CD4-positive, CD25-positive, alpha-beta regulatory T cell (primary cell): ENCODE measurements around the gene ZRSR2. TPM values are rescaled to one million over a fixed set of nuclear protein-coding genes. Genes with fewer than 3 reads are reported as not detected.

Experiments
- ATAC-seq, 2 donors: fragments of 150-1000 bp; cut with Tn5 transposase; one replicate each; pipeline ENCODE4 v1.10.0; 2021; ENCODE audit warnings: low read depth in 2 of 2, moderate number of reproducible peaks in 2 of 2, moderate library complexity in 1 of 2
- DNase-seq, 3 donors: peaks; one replicate each; pipeline versions ENCODE4 v3.0.0 to v3.0.0-alpha.2; 2012 to 2022; ENCODE audit warnings: mixed read lengths in 1 of 3
- H3K27ac ChIP-seq: one replicate; pipeline ENCODE4 v1.7.0; 2013; ENCODE audit warnings: mild to moderate bottlenecking, low read length; ENCODE audit not compliant: insufficient read depth, poor library complexity, severe bottlenecking
- H3K27me3 ChIP-seq: one replicate; pipeline ENCODE4 v1.7.0; 2013; ENCODE audit warnings: low read length; ENCODE audit not compliant: control insufficient read depth, insufficient read depth
- H3K36me3 ChIP-seq: one replicate; pipeline ENCODE4 v1.7.0; 2013; ENCODE audit warnings: mild to moderate bottlenecking, low read length, moderate library complexity; ENCODE audit not compliant: control insufficient read depth, insufficient read depth
- H3K4me1 ChIP-seq: 2 replicates; pipeline ENCODE4 v1.7.0; 2013; ENCODE audit warnings: mild to moderate bottlenecking, low read length; ENCODE audit not compliant: insufficient read depth, control insufficient read depth, poor library complexity, severe bottlenecking
- H3K4me3 ChIP-seq: one replicate; pipeline ENCODE4 v1.7.0; 2013; ENCODE audit warnings: low read depth, mild to moderate bottlenecking, low read length, moderate library complexity
- H3K9me3 ChIP-seq, 2 experiments: 1 replicate in 1 of 2; 2 replicates in 1 of 2; pipeline ENCODE4 v1.7.0; 2013; ENCODE audit warnings: low read length in 2 of 2, mild to moderate bottlenecking in 1 of 2, moderate library complexity in 1 of 2; ENCODE audit not compliant: control insufficient read depth in 2 of 2
- H3K27ac Mint-ChIP-seq, 3 donors: one replicate each; pipeline ENCODE4 v1.8.0; 2020 to 2022; ENCODE audit warnings: mild to moderate bottlenecking in 3 of 3, mixed read lengths in 3 of 3, moderate library complexity in 2 of 3
- H3K27me3 Mint-ChIP-seq: one replicate; pipeline ENCODE4 v1.8.0; 2022; ENCODE audit warnings: mild to moderate bottlenecking, mixed read lengths
- H3K36me3 Mint-ChIP-seq: one replicate; pipeline ENCODE4 v1.8.0; 2020; ENCODE audit warnings: mixed read lengths
- H3K4me1 Mint-ChIP-seq, 4 donors: one replicate each; pipeline ENCODE4 v1.8.0; 2020 to 2022; ENCODE audit warnings: mixed read lengths in 4 of 4, mild to moderate bottlenecking in 1 of 4
- H3K4me3 Mint-ChIP-seq, 4 donors: one replicate each; pipeline ENCODE4 v1.8.0; 2020 to 2022; ENCODE audit warnings: mild to moderate bottlenecking in 4 of 4, mixed read lengths in 4 of 4, moderate library complexity in 3 of 4
- H3K9me3 Mint-ChIP-seq, 7 donors: one replicate each; pipeline ENCODE4 v1.8.0; 2020 to 2022; ENCODE audit warnings: mixed read lengths in 7 of 7, mild to moderate bottlenecking in 3 of 7, moderate library complexity in 2 of 7
- polyA plus RNA-seq, 4 donors: library from polyadenylated mRNA; unstranded; fragments of 300-500 nt; fragmentation: Illumina TruSeq; gene quantifications; one replicate each; pipeline ENCODE4 v1.2.3, GENCODE V29; 2021
- total RNA-seq: library from RNA; stranded (reverse); gene quantifications from one replicate; pipeline ENCODE4 v1.2.3, GENCODE V29; 2022

Gene ZRSR2
- total and polyA plus RNA-seq, 5 donors from 2014 or later, result 16.6 to 47.5 (median 20.3) TPM

DNA sequence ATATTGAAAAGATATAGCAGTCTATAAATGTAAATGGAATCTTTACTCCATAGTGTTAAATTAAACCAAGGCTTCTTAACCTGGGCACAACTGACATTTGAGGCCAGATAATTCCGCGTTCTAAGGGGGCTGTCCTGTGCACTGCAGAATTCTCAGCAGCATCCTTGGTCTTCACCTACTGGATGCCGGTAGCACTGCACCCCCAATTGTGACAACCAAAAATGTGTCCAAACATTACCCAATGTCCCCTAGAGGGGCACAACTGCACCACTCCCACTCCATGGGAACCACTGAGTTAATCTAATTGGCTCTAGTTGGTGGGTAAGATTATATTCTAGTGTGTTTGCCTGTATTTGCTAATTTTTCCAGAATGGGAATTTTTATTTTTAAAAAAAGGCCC lies 47.7 kb downstream of the ZRSR2 start:
- Histone ChIP-seq H3K27me3 (no peaks in the 10 kb centered on the region), H3K36me3 (peaks cover 12% of the 10 kb centered on the region)
- no peak overlapping the region for H3K27ac Mint-ChIP-seq

DNA sequence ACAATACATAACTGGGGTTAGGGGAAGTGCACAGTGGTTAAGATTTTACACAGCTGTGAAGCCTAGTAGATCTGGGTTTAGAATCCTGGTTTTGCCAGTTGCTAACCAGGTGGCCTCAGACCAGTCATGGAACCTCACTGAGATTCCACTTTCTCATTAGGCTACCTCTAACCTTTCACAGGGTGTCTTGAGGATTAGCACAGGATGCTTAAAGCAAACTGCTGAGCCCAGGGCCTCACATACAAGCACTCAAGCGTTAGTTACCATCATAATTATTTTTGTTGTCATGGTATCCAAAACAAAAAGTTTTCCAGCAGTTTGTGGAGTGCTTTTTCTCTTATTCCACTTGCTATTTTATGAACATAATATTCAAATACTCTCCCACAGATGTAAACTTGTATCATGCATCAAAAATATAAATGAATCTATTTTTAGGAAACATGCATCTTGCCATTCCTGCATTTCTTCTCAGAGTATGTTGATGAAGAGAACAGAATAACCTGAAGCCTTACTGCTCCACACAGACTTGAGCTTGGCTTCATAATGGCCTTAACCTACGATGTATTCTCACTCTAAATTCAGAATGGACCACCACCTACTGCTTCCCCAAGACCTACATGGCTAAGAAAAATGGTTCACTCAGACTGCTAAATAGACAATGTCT lies 51.7 kb downstream of the ZRSR2 start:
- Histone ChIP-seq H3K9me3 (no peaks in the 10 kb centered on the region), H3K36me3 (peaks cover 24% of the 10 kb centered on the region), H3K27me3 (no peaks in the 10 kb centered on the region), H3K4me3 (no peak overlapping the region), H3K4me1 (no peaks in the 10 kb centered on the region), H3K27ac (no peak overlapping the region)
- Mint-ChIP-seq H3K4me1 (peaks cover 6 to 11% (median 9%) of the 10 kb centered on the region in 4 donors), H3K4me3 (no peak overlapping the region), H3K9me3 (no peaks in the 10 kb centered on the region), H3K27me3 (no peaks in the 10 kb centered on the region), H3K36me3 (peaks cover 36% of the 10 kb centered on the region), H3K27ac (no peak overlapping the region)
- DNase-seq (no peak), ATAC-seq (no peak)

More for the DNA sequence above, 47.7 kb downstream of the ZRSR2 start:
- ATAC-seq, result no peak
- Histone ChIP-seq H3K4me1 (no peaks in the 10 kb centered on the region), H3K9me3 (no peaks in the 10 kb centered on the region), H3K27ac (no peak overlapping the region), H3K4me3 (no peak overlapping the region)
- H3K27me3 Mint-ChIP-seq, result no peaks in the 10 kb centered on the region
- H3K4me3 Mint-ChIP-seq, result no peak overlapping the region
- H3K36me3 Mint-ChIP-seq, result peaks cover 28% of the 10 kb centered on the region
- no peaks in the 10 kb centered on the region for H3K9me3 Mint-ChIP-seq
- peaks cover 6 to 8% (median 7%) of the 10 kb centered on the region in 4 donors for H3K4me1 Mint-ChIP-seq
- DNase-seq, result peak in 2 of 3 donors; percentile 19 to 29

- H3K4me1 Mint-ChIP-seq, result peaks cover 9 to 17% (median 15%) of the 10 kb centered on the region in 4 donors
- ATAC-seq (no peak), DNase-seq (no peak)
- H3K9me3 Mint-ChIP-seq, result no peaks in the 10 kb centered on the region
- Histone ChIP-seq H3K27ac (no peak overlapping the region), H3K27me3 (no peaks in the 10 kb centered on the region), H3K4me3 (no peak overlapping the region), H3K9me3 (no peaks in the 10 kb centered on the region), H3K4me1 (no peaks in the 10 kb centered on the region), H3K36me3 (peaks cover 26% of the 10 kb centered on the region)
- no peaks in the 10 kb centered on the region for H3K27me3 Mint-ChIP-seq
- H3K36me3 Mint-ChIP-seq, result peaks cover 36% of the 10 kb centered on the region
- no peak overlapping the region for H3K27ac Mint-ChIP-seq
- no peak overlapping the region for H3K4me3 Mint-ChIP-seq
Measured at GRCh38 chrX:15843960-15844359, 53.7 kb downstream of the ZRSR2 start.

DNA sequence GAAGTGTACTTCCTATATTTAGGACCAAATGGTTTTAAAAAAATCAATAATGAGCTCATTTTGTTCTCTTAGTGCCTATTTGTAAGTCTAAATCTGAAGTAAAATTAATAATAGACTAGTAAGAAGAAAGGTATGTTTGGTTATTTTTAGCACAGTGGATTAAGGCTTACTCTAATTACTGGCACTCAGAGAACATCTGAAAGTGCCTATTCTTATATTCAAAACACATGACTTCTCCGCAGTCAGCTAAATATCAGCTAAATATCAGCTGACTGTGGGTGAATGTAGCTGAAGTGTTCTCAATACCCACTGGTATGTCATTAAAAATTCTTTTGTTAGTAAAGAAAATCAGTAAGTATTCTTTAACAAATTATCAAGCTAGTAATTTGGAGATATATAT lies 58.3 kb downstream of the ZRSR2 start:
- Mint-ChIP-seq H3K4me1 (peaks cover 20 to 46% (median 30%) of the 10 kb centered on the region in 4 donors), H3K36me3 (peaks cover 33% of the 10 kb centered on the region), H3K27ac (no peak overlapping the region), H3K9me3 (no peaks in the 10 kb centered on the region), H3K27me3 (no peaks in the 10 kb centered on the region), H3K4me3 (no peak overlapping the region)
- Histone ChIP-seq H3K4me3 (no peak overlapping the region), H3K9me3 (no peaks in the 10 kb centered on the region), H3K36me3 (peaks cover 15% of the 10 kb centered on the region), H3K4me1 (peaks cover 2% of the 10 kb centered on the region), H3K27ac (no peak overlapping the region), H3K27me3 (no peaks in the 10 kb centered on the region)
- no peak for ATAC-seq
- no peak for DNase-seq

DNA sequence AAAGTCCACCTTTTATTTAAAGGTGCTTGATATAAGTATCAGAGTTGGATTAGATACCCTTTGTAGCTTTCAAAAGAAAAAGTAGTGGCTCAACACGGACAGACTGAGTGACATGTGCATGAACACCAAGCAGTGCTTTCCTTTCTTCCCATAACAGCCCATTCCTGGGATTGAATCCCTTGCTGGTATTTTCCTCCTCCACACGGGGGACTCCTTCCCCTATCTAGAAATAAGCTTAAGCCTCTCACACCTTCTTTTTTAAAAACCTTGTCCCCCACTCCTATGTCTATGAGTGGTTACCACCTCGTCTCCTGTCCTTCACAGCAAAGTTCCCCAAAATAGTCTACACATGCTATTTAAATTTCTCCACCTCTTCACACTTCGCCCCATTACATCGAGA lies 59.3 kb downstream of the ZRSR2 start:
- H3K9me3 Mint-ChIP-seq, result no peaks in the 10 kb centered on the region
- peaks cover 15 to 42% (median 30%) of the 10 kb centered on the region in 4 donors for H3K4me1 Mint-ChIP-seq
- no peak for DNase-seq
- Histone ChIP-seq H3K36me3 (peaks cover 15% of the 10 kb centered on the region), H3K4me3 (no peak overlapping the region), H3K9me3 (no peaks in the 10 kb centered on the region), H3K4me1 (peaks cover 8% of the 10 kb centered on the region), H3K27me3 (no peaks in the 10 kb centered on the region), H3K27ac (no peak overlapping the region)
- H3K27me3 Mint-ChIP-seq, result no peaks in the 10 kb centered on the region
- no peak for ATAC-seq
- peaks cover 24% of the 10 kb centered on the region for H3K36me3 Mint-ChIP-seq
- H3K27ac Mint-ChIP-seq, result no peak overlapping the region
- peak overlapping the region in 1 of 4 donors; percentile 11 for H3K4me3 Mint-ChIP-seq

- Histone ChIP-seq H3K27ac (peak overlapping the region; percentile 85), H3K27me3 (no peaks in the 10 kb centered on the region), H3K9me3 (no peaks in the 10 kb centered on the region), H3K36me3 (peaks cover 3% of the 10 kb centered on the region), H3K4me1 (peaks cover 16% of the 10 kb centered on the region), H3K4me3 (peak overlapping the region; percentile 86)
- H3K36me3 Mint-ChIP-seq, result peaks cover 11% of the 10 kb centered on the region
- H3K4me3 Mint-ChIP-seq, result peak overlapping the region; percentile 78 to 98 (median 88)
- H3K4me1 Mint-ChIP-seq, result peaks cover 10 to 44% (median 16%) of the 10 kb centered on the region in 4 donors
- ATAC-seq (no peak), DNase-seq (peak in 2 of 3 donors; percentile 7 to 27)
- peaks cover 0 to 1% (median 0%) of the 10 kb centered on the region in 7 donors for H3K9me3 Mint-ChIP-seq
- no peaks in the 10 kb centered on the region for H3K27me3 Mint-ChIP-seq
- peak overlapping the region in 2 of 3 donors; percentile 53 to 78 for H3K27ac Mint-ChIP-seq
Measured at GRCh38 chrX:15853586-15854079, 63.3 kb downstream of the ZRSR2 start.

DNA sequence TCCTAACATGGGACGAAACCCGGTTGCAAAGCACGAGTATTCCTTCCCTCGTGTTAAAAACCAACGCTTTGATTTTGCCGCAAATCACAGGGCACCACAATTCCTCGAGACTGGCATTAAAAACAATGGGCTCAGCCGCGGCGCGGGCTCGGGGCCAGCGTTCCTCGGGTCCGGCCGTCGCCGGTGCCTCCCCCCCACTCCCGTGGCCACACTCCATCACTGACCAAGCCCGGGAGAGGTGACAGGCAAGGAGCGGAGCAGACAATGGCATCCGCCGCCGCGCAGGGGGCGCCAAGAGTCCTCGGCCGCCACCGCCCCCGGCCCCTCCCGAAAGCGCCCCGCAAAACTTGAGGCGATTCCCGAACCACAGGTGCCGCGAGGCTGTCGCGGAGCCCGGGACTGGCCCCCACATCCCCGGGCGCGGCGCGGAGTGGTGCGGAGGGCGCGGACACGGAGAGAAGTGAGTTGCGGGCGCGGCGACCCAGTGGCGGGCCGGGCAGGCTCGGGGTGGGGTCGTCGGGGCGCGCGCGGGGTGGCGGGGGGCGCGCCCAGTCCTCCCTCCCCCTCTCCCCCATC lies 63.9 kb downstream of the ZRSR2 start:
- Histone ChIP-seq H3K27me3 (no peaks in the 10 kb centered on the region), H3K9me3 (no peaks in the 10 kb centered on the region), H3K4me3 (peak overlapping the region; percentile 86), H3K36me3 (peaks cover 3% of the 10 kb centered on the region), H3K4me1 (peaks cover 16% of the 10 kb centered on the region), H3K27ac (peak overlapping the region; percentile 85)
- no peaks in the 10 kb centered on the region for H3K27me3 Mint-ChIP-seq
- peak overlapping the region; percentile 78 to 98 (median 88) for H3K4me3 Mint-ChIP-seq
- peaks cover 11% of the 10 kb centered on the region for H3K36me3 Mint-ChIP-seq
- peak in 1 of 2 donors; percentile 6 for ATAC-seq
- peak overlapping the region in 2 of 3 donors; percentile 53 to 78 for H3K27ac Mint-ChIP-seq
- H3K4me1 Mint-ChIP-seq, result peaks cover 10 to 44% (median 16%) of the 10 kb centered on the region in 4 donors
- peaks cover 0 to 1% (median 0%) of the 10 kb centered on the region in 7 donors for H3K9me3 Mint-ChIP-seq
- DNase-seq, result peak in 2 of 3 donors; percentile 37 to 54
